H1 (cell line): ENCODE measurements around the gene PACS1. TPM values are rescaled to one million over a fixed set of nuclear protein-coding genes. Genes with fewer than 3 reads are reported as not detected.

ENCODE experiments used
- CTCF ChIA-PET: fragments of 300-600 bp; sonication (Branson Sonifier 250); formaldehyde crosslinking; loops from one replicate; lab custom pipeline; 2021; ENCODE audit not compliant: partially characterized antibody; lab: Charles Lee
- POLR2A ChIA-PET: fragments of 300-600 bp; sonication (Branson Sonifier 250); formaldehyde crosslinking; loops from one replicate; lab custom pipeline; 2021; ENCODE audit warnings: inconsistent platforms; ENCODE audit not compliant: partially characterized antibody; lab: Charles Lee
- DNase-seq, 2 experiments: peaks; one replicate each; pipeline versions ENCODE4 v3.0.0 to v3.0.0-alpha.2; 2010 to 2022; ENCODE audit warnings: low spot score in 2 of 2, low read depth in 1 of 2, mixed read lengths in 1 of 2
- FAIRE-seq: peaks from 2 replicates; lab custom pipeline; 2011; peaks lifted over from hg19 to GRCh38; lab: Jason Lieb, UNC
- H2AFZ ChIP-seq: 2 replicates; pipeline ENCODE4 v1.8.1; 2012; ENCODE audit warnings: low read length, inconsistent platforms
- H2AK5ac ChIP-seq: 2 replicates; pipeline ENCODE4 v1.6.1; 2013; ENCODE audit warnings: low read depth, low read length
- H2BK120ac ChIP-seq: replicated peaks from 2 replicates; pipeline ENCODE3; 2013; ENCODE audit warnings: low read depth, low read length, inconsistent platforms
- H2BK12ac ChIP-seq: 2 replicates; pipeline ENCODE4 v1.6.1; 2013; ENCODE audit warnings: low read depth, low read length
- H2BK15ac ChIP-seq: 2 replicates; pipeline ENCODE4 v1.6.1; 2013; ENCODE audit warnings: low read length
- H2BK20ac ChIP-seq: 2 replicates; pipeline ENCODE4 v1.6.1; 2013; ENCODE audit warnings: low read length
- H2BK5ac ChIP-seq: 2 replicates; pipeline ENCODE4 v1.6.1; 2013; ENCODE audit warnings: low read depth, low read length
- H3K14ac ChIP-seq: 2 replicates; pipeline ENCODE4 v1.6.1; 2013; ENCODE audit warnings: inconsistent platforms; ENCODE audit not compliant: insufficient read length
- H3K18ac ChIP-seq: 2 replicates; pipeline ENCODE4 v1.6.1; 2013; ENCODE audit warnings: low read length; ENCODE audit errors: extremely low read depth
- H3K23ac ChIP-seq: 2 replicates; pipeline ENCODE4 v1.6.1; 2013; ENCODE audit warnings: inconsistent platforms; ENCODE audit not compliant: insufficient read length
- H3K23me2 ChIP-seq: 2 replicates; pipeline ENCODE4 v1.6.1; 2013; ENCODE audit warnings: low read depth, low read length
- H3K27ac ChIP-seq: 2 replicates; pipeline ENCODE4 v1.6.1; 2011; ENCODE audit warnings: low read depth, low read length, inconsistent platforms
- H3K27me3 ChIP-seq, 4 experiments: replicated peaks in 1 of 4; 1 replicate in 1 of 4; 2 replicates in 3 of 4; pipeline versions ENCODE4 v1.6.1 to v1.8.1; 2011 to 2013; ENCODE audit warnings: low read length in 3 of 4, mild to moderate bottlenecking in 3 of 4, inconsistent platforms in 2 of 4, mixed read lengths in 2 of 4, moderate library complexity in 1 of 4; ENCODE audit not compliant: control insufficient read depth in 3 of 4, insufficient read depth in 3 of 4; ENCODE audit errors: extremely low read depth in 1 of 4
- H3K36me3 ChIP-seq, 4 experiments: 2 replicates each; pipeline versions ENCODE4 v1.6.1 to v1.8.1; 2011 to 2013; ENCODE audit warnings: mild to moderate bottlenecking in 4 of 4, low read length in 3 of 4, moderate library complexity in 2 of 4, control low read depth in 1 of 4, inconsistent platforms in 1 of 4; ENCODE audit not compliant: insufficient read depth in 4 of 4, control insufficient read depth in 2 of 4
- H3K4ac ChIP-seq: replicated peaks from 2 replicates; pipeline ENCODE3; 2013; ENCODE audit warnings: low read length, low read depth, mixed read lengths, inconsistent platforms; ENCODE audit not compliant: insufficient read length
- H3K4me1 ChIP-seq, 4 experiments: replicated peaks in 1 of 4; 1 replicate in 1 of 4; 2 replicates in 3 of 4; pipeline versions ENCODE4 v1.6.1 to v1.8.1; 2011 to 2013; ENCODE audit warnings: low read length in 3 of 4, inconsistent platforms in 2 of 4, mixed read lengths in 1 of 4; ENCODE audit not compliant: insufficient read depth in 4 of 4, control insufficient read depth in 3 of 4
- H3K4me2 ChIP-seq, 2 experiments: 2 replicates each; pipeline versions ENCODE4 v1.6.1 to v1.8.1; 2011 to 2013; ENCODE audit warnings: low read depth in 2 of 2, low read length in 2 of 2, control low read depth in 1 of 2, inconsistent platforms in 1 of 2, mild to moderate bottlenecking in 1 of 2; ENCODE audit not compliant: insufficient read depth in 1 of 2
- H3K4me3 ChIP-seq, 4 experiments: fragments of 200-600, 300-600 bp in 1 of 4; sonication (generic), shearing (Covaris generic), sonication (Bioruptor Twin) in 1 of 4; 2 replicates each; pipeline versions ENCODE4 v1.5.1 to v1.8.1; 2011 to 2016; ENCODE audit warnings: low read length in 4 of 4, low read depth in 3 of 4, control low read depth in 2 of 4, inconsistent platforms in 2 of 4, mild to moderate bottlenecking in 2 of 4, mixed read lengths in 1 of 4, moderate library complexity in 1 of 4; ENCODE audit not compliant: insufficient read depth in 2 of 4; ENCODE audit errors: extremely low read depth in 1 of 4
- H3K56ac ChIP-seq: replicated peaks from 2 replicates; pipeline ENCODE3; 2013; ENCODE audit warnings: low read depth, mild to moderate bottlenecking, mixed read lengths, low read length, inconsistent platforms; ENCODE audit not compliant: insufficient read length
- H3K79me1 ChIP-seq: 2 replicates; pipeline ENCODE4 v1.6.1; 2013; ENCODE audit warnings: low read depth, low read length, control low read depth
- H3K79me2 ChIP-seq, 2 experiments: 2 replicates each; pipeline versions ENCODE4 v1.6.1 to v1.8.1; 2012 to 2013; ENCODE audit warnings: low read length in 2 of 2, mild to moderate bottlenecking in 2 of 2, inconsistent platforms in 1 of 2; ENCODE audit not compliant: insufficient read depth in 2 of 2, control insufficient read depth in 1 of 2
- H3K9ac ChIP-seq, 4 experiments: replicated peaks in 1 of 4; 1 replicate in 1 of 4; 2 replicates in 3 of 4; pipeline versions ENCODE4 v1.6.1 to v1.8.1; 2011 to 2013; ENCODE audit warnings: low read depth in 3 of 4, low read length in 3 of 4, control low read depth in 2 of 4, mild to moderate bottlenecking in 2 of 4, moderate library complexity in 2 of 4, inconsistent platforms in 1 of 4; ENCODE audit errors: extremely low read depth in 1 of 4
- H3K9me3 ChIP-seq, 2 experiments: 2 replicates each; pipeline versions ENCODE4 v1.6.1 to v1.8.1; 2012 to 2013; ENCODE audit warnings: mild to moderate bottlenecking in 2 of 2, moderate library complexity in 2 of 2, control low read depth in 1 of 2, inconsistent platforms in 1 of 2, low read depth in 1 of 2, low read length in 1 of 2, mixed read lengths in 1 of 2; ENCODE audit not compliant: insufficient read depth in 2 of 2
- H4K20me1 ChIP-seq, 2 experiments: replicated peaks in 1 of 2; 2 replicates each; pipeline versions ENCODE3 to v1.8.1; 2011 to 2013; ENCODE audit warnings: inconsistent platforms in 2 of 2, low read length in 2 of 2, mild to moderate bottlenecking in 1 of 2; ENCODE audit not compliant: insufficient read depth in 2 of 2, control insufficient read depth in 1 of 2
- H4K5ac ChIP-seq: 2 replicates; pipeline ENCODE4 v1.6.1; 2013; ENCODE audit warnings: low read length, low read depth, mixed read lengths, inconsistent platforms; ENCODE audit not compliant: insufficient read length
- H4K8ac ChIP-seq: 2 replicates; pipeline ENCODE4 v1.8.0; 2013; ENCODE audit warnings: mild to moderate bottlenecking, moderate library complexity, low read length, inconsistent platforms; ENCODE audit not compliant: insufficient read depth; ENCODE audit errors: extremely low read depth
- H4K91ac ChIP-seq: replicated peaks from 2 replicates; pipeline ENCODE3; 2013; ENCODE audit warnings: low read length, mixed read lengths, inconsistent platforms; ENCODE audit not compliant: insufficient read length
- BCL11A ChIP-seq, 2 experiments: IDR thresholded peaks; one replicate each; pipeline ENCODE4 v1.6.1; 2011; ENCODE audit warnings: low read depth in 2 of 2, low read length in 2 of 2, mild to moderate bottlenecking in 2 of 2
- EGR1 ChIP-seq: IDR thresholded peaks from 2 replicates; pipeline ENCODE4 v1.6.1; 2011; ENCODE audit warnings: low read depth, low read length, borderline replicate concordance
- HDAC2 ChIP-seq, 2 experiments: fragments of 300-600 bp in 1 of 2; sonication (generic) in 1 of 2; IDR thresholded peaks; 2 replicates each; pipeline ENCODE4 v1.6.1; 2011 to 2012; ENCODE audit warnings: low read depth in 2 of 2, low read length in 2 of 2, mild to moderate bottlenecking in 2 of 2, moderate library complexity in 2 of 2, borderline replicate concordance in 1 of 2, inconsistent platforms in 1 of 2
- JUN ChIP-seq: IDR thresholded peaks from 2 replicates; pipeline ENCODE4 v1.6.1; 2011; ENCODE audit warnings: low read depth, mild to moderate bottlenecking, improper control_type of control experiment, low read length
- MAFK ChIP-seq: IDR thresholded peaks from 2 replicates; pipeline ENCODE4 v1.6.1; 2012; ENCODE audit warnings: low read depth, mild to moderate bottlenecking, improper control_type of control experiment, low read length
- MAX ChIP-seq: IDR thresholded peaks from 2 replicates; pipeline ENCODE4 v1.6.1; 2012; ENCODE audit warnings: inconsistent platforms
- RAD21 ChIP-seq, 2 experiments: IDR thresholded peaks in 1 of 2; conservative IDR thresholded peaks in 1 of 2; 2 replicates each; pipeline ENCODE4 v1.6.1; 2011; ENCODE audit warnings: low read depth in 2 of 2, low read length in 2 of 2, improper control_type of control experiment in 1 of 2, inconsistent platforms in 1 of 2, mild to moderate bottlenecking in 1 of 2, moderate library complexity in 1 of 2
- RXRA ChIP-seq: IDR thresholded peaks from 2 replicates; pipeline ENCODE4 v1.6.1; 2011; ENCODE audit warnings: low read depth, mild to moderate bottlenecking, low read length, moderate library complexity; ENCODE audit not compliant: insufficient read depth
- SAP30 ChIP-seq: fragments of 300-600 bp; sonication (generic); IDR thresholded peaks from 2 replicates; pipeline ENCODE4 v1.7.1; 2012; ENCODE audit warnings: low read length, moderate library complexity, mild to moderate bottlenecking, inconsistent platforms; ENCODE audit not compliant: insufficient read depth, insufficient replicate concordance
- SP1 ChIP-seq: IDR thresholded peaks from 2 replicates; pipeline ENCODE4 v1.6.1; 2011; ENCODE audit warnings: low read depth, low read length
- SP4 ChIP-seq: IDR thresholded peaks from 2 replicates; pipeline ENCODE4 v1.6.1; 2012; ENCODE audit warnings: low read length, inconsistent platforms
- SUZ12 ChIP-seq: fragments of 200-600 bp; sonication (generic); IDR thresholded peaks from 2 replicates; pipeline ENCODE4 v1.6.1; 2012; ENCODE audit warnings: mild to moderate bottlenecking, inconsistent platforms, low read length, moderate library complexity, mixed read lengths
- WGBS, 2 experiments: shearing (Covaris generic) in 1 of 2; methylation state at CpG; one replicate each; pipeline versions ENCODE4 v1.1.6 to v1.1.7; 2013 to 2015; ENCODE audit warnings: low lambda C conversion rate in 2 of 2, mixed read lengths in 2 of 2, inconsistent platforms in 1 of 2, low coverage in 1 of 2, missing lambda C conversion rate in 1 of 2; ENCODE audit not compliant: insufficient replicate concordance in 2 of 2, insufficient coverage in 1 of 2, insufficient read length in 1 of 2; ENCODE audit errors: extremely low coverage in 1 of 2, missing lambda C conversion rate in 1 of 2; 5-methylcytosine and 5-hydroxymethylcytosine counted together
- polyA plus RNA-seq, 7 experiments: library from polyadenylated mRNA; depleted of rRNA in 3 of 7; stranded (reverse) in 5 of 7; unstranded in 2 of 7; fragments of >200 nt in 5 of 7; fragments of 200-250 nt in 2 of 7; gene quantifications; 1 replicate in 5 of 7; 2 replicates in 1 of 7; 4 replicates in 1 of 7; pipeline versions ENCODE4 v1.2.1 to v1.2.3, GENCODE V29; 2011 to 2013; ENCODE audit warnings: missing spikeins in 2 of 7, mixed read lengths in 2 of 7
- total RNA-seq: library from RNA; stranded (reverse); fragmentation: NEBNext Ultra II Directional; extraction: Animal tissue kit (Norgen Biotek cat#: 25700); gene quantifications from 2 replicates; pipeline ENCODE4 v1.2.1, GENCODE V29; 2021

PACS1 gene
- total and polyA plus RNA-seq, 2 of the 8 experiments (the other 6 are each of a cell fraction or from before 2014, with no cell fraction given), result 11.5 to 36.0 TPM

GRCh38 chr11:66059966-66060680 is 9.9 kb upstream of the PACS1 start:
- 0 out of 2 replicates have a peak overlapping the region, but pooled peaks have one; percentile 32 for H4K8ac ChIP-seq
- no peak overlapping the region for H3K14ac ChIP-seq
- no peak overlapping the region for H4K91ac ChIP-seq
- no peaks in the 10 kb centered on the region for H3K27me3 ChIP-seq
- H3K9me3 ChIP-seq, result no peaks in the 10 kb centered on the region
- H3K36me3 ChIP-seq, result peaks cover 62 to 96% (median 84%) of the 10 kb centered on the region in 4 experiments
- H3K18ac ChIP-seq, result no peak overlapping the region
- no peak overlapping the region for H4K5ac ChIP-seq
- no peak overlapping the region for H3K4me3 ChIP-seq
- H2BK120ac ChIP-seq, result no peak overlapping the region
- H2BK12ac ChIP-seq, result no peak overlapping the region
- ChIA-PET POLR2A (interaction anchor here (0.5 to 13.4 kb wide), 7 partner anchors 7 to 76 kb away, joined by 3 to 150 read pairs (median 4); partner anchors contain the start of genes PACS1 and SF3B2), CTCF (interaction anchor here (0.6 to 12.0 kb wide), 5 partner anchors 6 to 1912 kb away, joined by 3 to 144 read pairs (median 5); no protein-coding TSS in a partner anchor)
- DNase-seq (no peak), FAIRE-seq (no peak)
- H4K20me1 ChIP-seq, result peaks cover 0 to 9% of the 10 kb centered on the region in 2 experiments
- H3K56ac ChIP-seq, result no peak overlapping the region
- no peak overlapping the region for H3K4me2 ChIP-seq
- no peak overlapping the region for H2BK20ac ChIP-seq
- WGBS, 2 experiments, result 83% methylated on average over 8 of the region's 8 CpGs; no CpG with 5 or more reads in 1 of the 2 experiments
- no peak overlapping the region for H3K23ac ChIP-seq
- no peaks in the 10 kb centered on the region for H3K23me2 ChIP-seq
- H2BK5ac ChIP-seq, result no peak overlapping the region
- H3K79me2 ChIP-seq, result no peaks in the 10 kb centered on the region
- no peak overlapping the region for H2AK5ac ChIP-seq
- H2BK15ac ChIP-seq, result no peak overlapping the region
- no peak overlapping the region for H3K9ac ChIP-seq
- no peak overlapping the region for H2AFZ ChIP-seq
- no peak overlapping the region for H3K4ac ChIP-seq
- H3K79me1 ChIP-seq, result no peaks in the 10 kb centered on the region
- H3K27ac ChIP-seq, result no peak overlapping the region
- H3K4me1 ChIP-seq, result no peaks in the 10 kb centered on the region
- no peak for TF ChIP-seq MAFK
- no peak for TF ChIP-seq HDAC2 (IDR thresholded peaks at IDR 0.05; ENCODE audit: borderline replicate concordance in 1 of 2, low read depth in 2 of 2, low read length in 2 of 2)
- no peak for TF ChIP-seq RAD21 (IDR thresholded peaks at IDR 0.05 in 1 of 2, conservative IDR thresholded peaks at IDR 0.05 in 1 of 2; ENCODE audit: low read depth in 2 of 2, low read length in 2 of 2)
- TF ChIP-seq SAP30, result no peak
- no peak for TF ChIP-seq JUN
- no peak for TF ChIP-seq SP1
- TF ChIP-seq RXRA, result no peak
- TF ChIP-seq BCL11A (IDR thresholded peaks at IDR 0.05; ENCODE audit: low read depth in 2 of 2, low read length in 2 of 2), result no peak
- no peak for TF ChIP-seq SUZ12
- no peak for TF ChIP-seq MAX
- TF ChIP-seq EGR1, result no peak
- no peak for TF ChIP-seq SP4
